RWPE2 (cell line): ENCODE results near the gene SRPRB.

Experiments
- ATAC-seq: fragments of 200-7000 bp; cut with Tn5 transposase; 3 replicates; pipeline ENCODE4 v1.9.1; 2021; ENCODE audit warnings: low read depth
- DNase-seq: peaks from one replicate; pipeline ENCODE4 v3.0.0-alpha.2; 2020; ENCODE audit warnings: low spot score
- H3K27ac ChIP-seq: fragments of 450-650 bp; 2 replicates; pipeline ENCODE4 v1.5.1; 2017; ENCODE audit warnings: mild to moderate bottlenecking; ENCODE audit not compliant: poor library complexity, severe bottlenecking
- H3K27me3 ChIP-seq: fragments of 250-450 bp; sonication (Bioruptor Pico); 2 replicates; pipeline ENCODE4 v1.5.1; 2021; ENCODE audit warnings: mild to moderate bottlenecking, moderate library complexity; ENCODE audit not compliant: insufficient read depth, poor library complexity, severe bottlenecking
- H3K36me3 ChIP-seq: fragments of 250-450 bp; sonication (Bioruptor Pico); 2 replicates; pipeline ENCODE4 v1.5.1; 2020; ENCODE audit warnings: low read depth, mild to moderate bottlenecking, moderate library complexity
- H3K4me1 ChIP-seq: fragments of 250-450 bp; sonication (Bioruptor Pico); 2 replicates; pipeline ENCODE4 v1.5.1; 2021; ENCODE audit warnings: mild to moderate bottlenecking, moderate library complexity; ENCODE audit not compliant: insufficient read depth, poor library complexity, severe bottlenecking
- H3K4me3 ChIP-seq: fragments of 250-450 bp; sonication (Bioruptor Pico); 2 replicates; pipeline ENCODE4 v1.5.1; 2021; ENCODE audit warnings: mild to moderate bottlenecking, moderate library complexity; ENCODE audit not compliant: severe bottlenecking
- H3K9me3 ChIP-seq: fragments of 250-450 bp; sonication (Bioruptor Pico); 2 replicates; pipeline ENCODE4 v1.5.1; 2021; ENCODE audit warnings: mild to moderate bottlenecking, moderate library complexity; ENCODE audit not compliant: severe bottlenecking
- TF ChIP-seq, protein P1 (sequence below): fragments of 450-650 bp; IDR thresholded peaks from one replicate; pipeline ENCODE4 v1.5.1; 2017; ENCODE audit warnings: mild to moderate bottlenecking, moderate library complexity; ENCODE audit not compliant: poor library complexity, severe bottlenecking

The SRPRB gene

DNA sequence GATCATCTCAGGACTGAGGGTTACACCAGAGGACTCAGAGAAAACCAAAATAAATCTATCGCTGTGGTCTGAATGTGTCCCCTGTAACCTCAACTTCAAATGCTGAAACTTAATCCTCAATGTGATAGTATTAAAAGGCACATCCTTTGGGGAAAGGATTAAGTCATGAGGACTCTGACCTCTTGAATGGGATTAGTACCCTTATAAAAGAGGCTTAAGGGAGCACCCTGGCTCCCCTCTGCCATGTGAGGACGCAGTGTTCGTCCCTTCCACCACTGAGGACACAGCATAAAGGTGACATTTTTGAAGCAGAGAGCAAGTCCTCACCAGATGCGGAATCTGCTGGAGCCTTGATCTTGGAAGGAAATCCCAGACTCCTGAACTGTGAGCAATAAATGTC, 39.5 kb downstream of the SRPRB start:
- Histone ChIP-seq H3K36me3 (no peaks in the 10 kb centered on the region), H3K27ac (no peak overlapping the region), H3K9me3 (no peaks in the 10 kb centered on the region), H3K4me3 (no peak overlapping the region), H3K27me3 (no peaks in the 10 kb centered on the region), H3K4me1 (no peaks in the 10 kb centered on the region)
- TF ChIP-seq, protein P1, sequence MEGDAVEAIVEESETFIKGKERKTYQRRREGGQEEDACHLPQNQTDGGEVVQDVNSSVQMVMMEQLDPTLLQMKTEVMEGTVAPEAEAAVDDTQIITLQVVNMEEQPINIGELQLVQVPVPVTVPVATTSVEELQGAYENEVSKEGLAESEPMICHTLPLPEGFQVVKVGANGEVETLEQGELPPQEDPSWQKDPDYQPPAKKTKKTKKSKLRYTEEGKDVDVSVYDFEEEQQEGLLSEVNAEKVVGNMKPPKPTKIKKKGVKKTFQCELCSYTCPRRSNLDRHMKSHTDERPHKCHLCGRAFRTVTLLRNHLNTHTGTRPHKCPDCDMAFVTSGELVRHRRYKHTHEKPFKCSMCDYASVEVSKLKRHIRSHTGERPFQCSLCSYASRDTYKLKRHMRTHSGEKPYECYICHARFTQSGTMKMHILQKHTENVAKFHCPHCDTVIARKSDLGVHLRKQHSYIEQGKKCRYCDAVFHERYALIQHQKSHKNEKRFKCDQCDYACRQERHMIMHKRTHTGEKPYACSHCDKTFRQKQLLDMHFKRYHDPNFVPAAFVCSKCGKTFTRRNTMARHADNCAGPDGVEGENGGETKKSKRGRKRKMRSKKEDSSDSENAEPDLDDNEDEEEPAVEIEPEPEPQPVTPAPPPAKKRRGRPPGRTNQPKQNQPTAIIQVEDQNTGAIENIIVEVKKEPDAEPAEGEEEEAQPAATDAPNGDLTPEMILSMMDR, result no peak
- no peak for ATAC-seq
- no peak for DNase-seq

DNA sequence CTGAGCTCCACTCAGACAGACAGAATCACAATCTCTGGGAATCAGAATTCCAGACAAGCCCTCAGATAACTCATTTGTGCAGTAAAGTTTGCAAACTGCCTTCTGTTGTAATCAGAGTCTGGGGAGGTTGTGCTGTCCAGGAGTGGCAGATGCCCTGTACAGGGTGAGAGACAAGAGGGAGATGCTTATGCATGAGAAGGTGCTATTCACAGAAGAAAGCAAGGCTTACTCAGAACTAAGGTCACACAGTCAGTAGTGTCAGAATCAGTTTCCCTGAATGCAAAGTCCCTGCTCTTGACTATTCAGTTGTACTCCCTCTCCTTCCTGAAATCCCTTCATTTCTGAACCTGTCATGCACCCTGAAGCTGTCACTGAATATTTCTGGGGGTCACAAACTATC, 43.7 kb downstream of the SRPRB start:
- Histone ChIP-seq H3K36me3 (no peaks in the 10 kb centered on the region), H3K4me1 (no peaks in the 10 kb centered on the region), H3K9me3 (no peaks in the 10 kb centered on the region), H3K4me3 (no peak overlapping the region), H3K27me3 (no peaks in the 10 kb centered on the region), H3K27ac (no peak overlapping the region)
- TF ChIP-seq, protein P1, result no peak
- DNase-seq (no peak), ATAC-seq (no peak)

DNA sequence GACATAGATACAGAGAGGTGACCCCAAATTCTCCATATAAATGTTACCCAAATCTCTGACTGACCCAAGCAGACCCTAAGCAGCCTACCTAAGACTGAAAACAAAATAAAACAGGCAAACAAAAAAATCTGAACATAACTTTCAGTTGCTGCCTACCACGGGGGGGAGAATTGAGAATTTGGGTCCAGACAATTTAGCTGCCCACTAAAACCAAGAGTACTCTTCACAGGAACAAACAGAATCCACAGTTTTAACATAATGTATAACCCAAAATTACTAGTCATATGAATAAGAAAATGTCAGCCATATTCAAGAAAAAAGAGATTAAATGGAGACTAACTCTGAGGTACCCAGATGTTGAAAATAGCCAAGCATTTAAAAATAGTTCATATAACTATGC, 44.4 kb downstream of the SRPRB start:
- DNase-seq, result no peak
- Histone ChIP-seq H3K36me3 (no peaks in the 10 kb centered on the region), H3K4me3 (no peak overlapping the region), H3K27me3 (no peaks in the 10 kb centered on the region), H3K27ac (no peak overlapping the region), H3K4me1 (no peaks in the 10 kb centered on the region), H3K9me3 (no peaks in the 10 kb centered on the region)
- ATAC-seq, result no peak
- TF ChIP-seq, protein P1, result no peak

DNA sequence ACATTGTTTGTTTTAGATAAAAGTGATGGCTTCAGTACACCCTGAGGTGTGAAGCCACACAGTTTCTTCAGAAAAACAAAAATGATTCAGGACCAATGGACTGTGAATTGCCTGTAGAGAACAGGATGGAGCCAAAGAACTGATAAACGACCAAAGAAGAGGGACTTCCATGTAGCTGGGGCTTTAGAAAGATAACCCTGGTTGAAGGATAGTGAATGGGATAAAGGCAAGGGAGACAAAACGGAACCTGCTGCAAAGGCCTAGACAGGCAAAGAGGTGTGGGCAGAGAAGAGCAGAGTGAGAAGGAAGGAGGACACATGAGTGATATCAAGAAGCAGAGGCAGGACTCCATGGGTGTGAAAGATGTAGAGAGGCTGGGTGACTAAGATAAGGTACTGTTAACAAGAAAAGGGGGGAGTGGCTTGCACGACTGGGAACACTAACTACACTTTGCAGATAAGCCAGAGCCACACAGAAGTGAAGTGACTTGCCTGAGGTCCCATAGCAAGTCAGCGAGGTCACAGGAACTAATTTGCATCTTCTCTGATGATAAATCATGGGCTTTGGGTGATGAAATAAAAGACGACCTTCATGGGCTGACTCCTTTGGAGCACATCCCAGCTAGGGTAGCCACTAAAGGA, 45.8 kb downstream of the SRPRB start:
- H3K9me3 ChIP-seq, result no peaks in the 10 kb centered on the region
- DNase-seq (no peak), ATAC-seq (no peak)
- H3K27me3 ChIP-seq, result no peaks in the 10 kb centered on the region
- no peaks in the 10 kb centered on the region for H3K36me3 ChIP-seq
- H3K27ac ChIP-seq, result no peak overlapping the region
- H3K4me1 ChIP-seq, result no peaks in the 10 kb centered on the region
- TF ChIP-seq, protein P1, result no peak
- no peak overlapping the region for H3K4me3 ChIP-seq

DNA sequence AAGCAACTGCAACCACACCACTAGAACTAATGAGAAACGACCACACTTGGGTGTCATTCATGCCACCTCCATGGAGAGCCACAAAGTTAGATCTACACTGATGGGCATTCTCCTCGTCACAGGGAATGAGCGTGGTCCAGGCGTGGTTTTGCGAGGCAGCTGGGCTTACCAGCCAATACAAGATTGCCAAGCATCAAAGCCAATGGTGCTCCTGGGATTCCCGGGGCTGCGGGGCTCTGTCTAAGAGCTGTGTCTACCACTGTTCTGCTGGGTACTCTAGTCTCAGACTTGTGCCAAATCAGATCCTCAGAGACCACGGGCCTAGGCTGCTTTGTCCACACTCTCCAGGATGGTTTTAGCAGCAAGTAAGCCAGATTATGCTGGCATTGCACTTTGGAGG, 46.3 kb downstream of the SRPRB start:
- TF ChIP-seq, protein P1, result no peak
- no peak for ATAC-seq

More for the DNA sequence above, 46.3 kb downstream of the SRPRB start:
- Histone ChIP-seq H3K27ac (no peak overlapping the region), H3K4me3 (no peak overlapping the region), H3K36me3 (no peaks in the 10 kb centered on the region), H3K4me1 (no peaks in the 10 kb centered on the region), H3K9me3 (no peaks in the 10 kb centered on the region), H3K27me3 (no peaks in the 10 kb centered on the region)
- no peak for DNase-seq
